Measurements from ENCODE around the gene KDM2A.

The KDM2A gene

DNA sequence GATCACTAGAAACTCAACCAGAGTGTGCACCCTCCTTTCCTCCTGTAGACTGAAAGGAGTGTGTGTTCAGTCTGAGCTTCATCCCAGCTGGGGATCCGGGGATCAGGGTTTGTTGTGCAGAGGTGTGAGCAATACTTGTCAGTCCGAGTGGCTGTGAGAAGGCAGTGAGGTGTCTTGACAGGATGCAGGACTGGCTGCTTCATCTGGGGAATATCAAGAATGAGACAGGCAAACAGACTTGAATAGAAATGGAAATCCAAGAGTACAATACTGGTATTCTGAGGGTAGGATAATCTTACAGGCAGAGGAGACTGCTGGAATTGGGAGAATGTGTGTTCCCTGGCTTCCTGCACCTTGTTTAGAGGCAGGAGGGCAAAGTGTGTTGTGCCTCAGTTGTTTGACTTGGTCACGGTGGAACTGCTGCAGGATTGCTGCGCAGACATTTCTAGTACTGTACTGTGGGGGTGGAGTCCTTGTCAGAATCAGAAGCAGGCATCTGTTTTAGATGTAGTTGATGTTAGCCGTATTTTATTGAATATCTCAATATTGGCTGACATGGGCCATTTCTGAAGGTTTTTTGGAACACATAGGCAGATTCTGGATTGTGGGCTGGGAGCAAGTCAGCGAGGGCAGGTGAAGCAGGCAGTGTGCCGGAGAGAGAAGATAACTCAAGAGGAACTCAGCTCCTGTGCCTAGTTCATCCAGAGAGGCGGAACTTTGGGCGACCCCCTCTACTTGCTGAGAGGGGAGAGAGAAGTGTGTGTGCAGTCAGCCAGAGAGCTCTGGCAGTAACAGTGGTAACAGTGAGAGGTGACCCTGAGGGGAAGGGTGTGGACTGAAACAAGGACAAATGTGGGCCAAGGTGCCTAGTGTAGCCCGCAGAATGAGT, 120.1 kb downstream of the KDM2A start:
- peaks cover 23% of the 10 kb centered on the region for H3K36me3 ChIP-seq (ENCODE audit: control insufficient read depth, insufficient read depth, low read length)
- H3K9me3 ChIP-seq (ENCODE audit: control insufficient read depth, insufficient read depth, low read depth, low read length) = no peaks in the 10 kb centered on the region
- H3K27ac ChIP-seq (ENCODE audit: low read depth, low read length) = peak overlapping the region; percentile 22; the same call in 1 of the 2 replicates
- H3K9ac ChIP-seq (ENCODE audit: low read length) = peak overlapping the region; percentile 61
- H3K4me3 ChIP-seq (ENCODE audit: low read depth, low read length) = peak overlapping the region; percentile 55
- peaks cover 20% of the 10 kb centered on the region for H3K4me1 ChIP-seq (ENCODE audit: control insufficient read depth, insufficient read depth, low read length)
- no peaks in the 10 kb centered on the region for H3K27me3 ChIP-seq (ENCODE audit: control insufficient read depth, insufficient read depth, low read length)

GRCh38 chr11:67239783-67240575, 120.9 kb downstream of the KDM2A start:
- H3K4me1 ChIP-seq (ENCODE audit: control insufficient read depth, insufficient read depth, low read length) = peaks cover 20% of the 10 kb centered on the region
- no peaks in the 10 kb centered on the region for H3K9me3 ChIP-seq (ENCODE audit: control insufficient read depth, insufficient read depth, low read depth, low read length)
- H3K4me3 ChIP-seq (ENCODE audit: low read depth, low read length) = peak overlapping the region; percentile 91
- H3K36me3 ChIP-seq (ENCODE audit: control insufficient read depth, insufficient read depth, low read length) = peaks cover 26% of the 10 kb centered on the region
- peak overlapping the region; percentile 93 for H3K27ac ChIP-seq (ENCODE audit: low read depth, low read length)
- H3K9ac ChIP-seq (ENCODE audit: low read length) = peak overlapping the region; percentile 95
- H3K27me3 ChIP-seq (ENCODE audit: control insufficient read depth, insufficient read depth, low read length) = no peaks in the 10 kb centered on the region

- H3K36me3 ChIP-seq (ENCODE audit: control insufficient read depth, insufficient read depth, low read length) = peaks cover 34% of the 10 kb centered on the region
- H3K4me1 ChIP-seq (ENCODE audit: control insufficient read depth, insufficient read depth, low read length) = peaks cover 20% of the 10 kb centered on the region
- H3K9me3 ChIP-seq (ENCODE audit: control insufficient read depth, insufficient read depth, low read depth, low read length) = no peaks in the 10 kb centered on the region
- H3K4me3 ChIP-seq (ENCODE audit: low read depth, low read length) = peak overlapping the region; percentile 91
- H3K27ac ChIP-seq (ENCODE audit: low read depth, low read length) = peak overlapping the region; percentile 93
- H3K27me3 ChIP-seq (ENCODE audit: control insufficient read depth, insufficient read depth, low read length) = no peaks in the 10 kb centered on the region
- peak overlapping the region; percentile 95 for H3K9ac ChIP-seq (ENCODE audit: low read length)
Observed at GRCh38 chr11:67240576-67241389, 121.7 kb downstream of the KDM2A start.

DNA sequence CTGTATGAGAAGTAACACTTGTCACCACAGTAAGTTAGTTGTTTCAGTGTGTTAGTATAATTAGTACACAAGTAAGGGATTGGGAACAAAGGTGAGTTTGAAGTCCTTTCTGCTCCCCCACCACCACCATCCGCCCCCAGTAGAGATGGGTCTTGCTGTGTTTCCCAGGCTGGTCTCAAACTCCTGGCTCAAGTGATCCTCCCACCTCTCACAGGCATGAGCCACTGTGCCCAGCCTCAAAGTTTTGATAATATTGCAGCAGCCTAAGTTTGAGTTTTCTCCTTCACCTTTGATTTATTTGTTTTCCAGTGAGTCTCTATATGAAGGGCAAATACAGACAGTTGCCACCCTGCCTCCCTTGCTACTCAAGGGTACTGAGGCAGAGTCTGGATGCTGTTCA, 123.5 kb downstream of the KDM2A start:
- Histone ChIP-seq H3K4me1 (ENCODE audit: control insufficient read depth, insufficient read depth, low read length) (peaks cover 20% of the 10 kb centered on the region), H3K36me3 (ENCODE audit: control insufficient read depth, insufficient read depth, low read length) (peaks cover 51% of the 10 kb centered on the region), H3K27ac (ENCODE audit: low read depth, low read length) (no peak overlapping the region), H3K27me3 (ENCODE audit: control insufficient read depth, insufficient read depth, low read length) (no peaks in the 10 kb centered on the region), H3K9ac (ENCODE audit: low read length) (no peak overlapping the region), H3K4me3 (ENCODE audit: low read depth, low read length) (peak overlapping the region; percentile 26; the same call in 1 of the 2 replicates), H3K9me3 (ENCODE audit: control insufficient read depth, insufficient read depth, low read depth, low read length) (no peaks in the 10 kb centered on the region)

DNA sequence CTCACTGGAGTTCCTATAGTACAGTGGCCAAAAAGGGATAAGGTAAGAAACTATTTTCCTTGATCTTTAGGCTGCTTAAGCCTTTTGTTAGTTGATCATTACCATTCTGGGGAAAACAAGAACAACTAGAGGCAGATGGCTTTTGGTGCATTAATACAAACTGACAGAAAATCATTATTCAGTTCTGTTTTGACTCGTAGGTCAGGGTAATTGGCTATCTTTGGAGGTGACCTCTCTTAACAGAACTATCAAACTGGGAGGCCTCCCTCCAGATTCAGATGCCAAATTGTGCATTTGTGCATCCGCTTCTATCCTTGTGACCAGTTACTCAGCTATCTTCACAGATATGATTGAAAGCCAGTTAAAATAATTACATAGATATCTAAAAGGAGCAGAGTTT, 124.0 kb downstream of the KDM2A start:
- Histone ChIP-seq H3K27ac (ENCODE audit: low read depth, low read length) (no peak overlapping the region), H3K36me3 (ENCODE audit: control insufficient read depth, insufficient read depth, low read length) (peaks cover 56% of the 10 kb centered on the region), H3K27me3 (ENCODE audit: control insufficient read depth, insufficient read depth, low read length) (no peaks in the 10 kb centered on the region), H3K9ac (ENCODE audit: low read length) (no peak overlapping the region), H3K4me1 (ENCODE audit: control insufficient read depth, insufficient read depth, low read length) (peaks cover 20% of the 10 kb centered on the region), H3K4me3 (ENCODE audit: low read depth, low read length) (no peak overlapping the region), H3K9me3 (ENCODE audit: control insufficient read depth, insufficient read depth, low read depth, low read length) (no peaks in the 10 kb centered on the region)

DNA sequence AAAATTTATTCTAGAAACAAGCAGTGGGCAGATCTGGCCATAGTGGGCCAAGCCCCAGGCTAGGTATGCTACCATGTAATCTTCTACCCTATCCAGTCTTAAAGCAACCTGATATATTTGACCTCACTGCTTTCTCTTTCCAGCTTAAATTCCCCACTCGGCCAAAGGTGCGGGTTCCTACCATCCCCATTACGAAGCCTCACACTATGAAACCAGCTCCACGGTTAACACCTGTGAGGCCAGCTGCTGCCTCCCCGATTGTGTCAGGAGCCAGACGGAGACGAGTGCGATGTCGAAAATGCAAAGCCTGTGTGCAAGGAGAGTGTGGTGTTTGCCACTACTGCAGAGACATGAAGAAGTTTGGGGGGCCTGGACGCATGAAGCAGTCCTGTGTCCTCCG, 126.0 kb downstream of the KDM2A start:
- Histone ChIP-seq H3K9ac (ENCODE audit: low read length) (no peak overlapping the region), H3K9me3 (ENCODE audit: control insufficient read depth, insufficient read depth, low read depth, low read length) (no peaks in the 10 kb centered on the region), H3K4me1 (ENCODE audit: control insufficient read depth, insufficient read depth, low read length) (peaks cover 5% of the 10 kb centered on the region; the same call in 1 of the 2 replicates), H3K27me3 (ENCODE audit: control insufficient read depth, insufficient read depth, low read length) (no peaks in the 10 kb centered on the region), H3K27ac (ENCODE audit: low read depth, low read length) (no peak overlapping the region), H3K36me3 (ENCODE audit: control insufficient read depth, insufficient read depth, low read length) (peaks cover 76% of the 10 kb centered on the region), H3K4me3 (ENCODE audit: low read depth, low read length) (no peak overlapping the region)

DNA sequence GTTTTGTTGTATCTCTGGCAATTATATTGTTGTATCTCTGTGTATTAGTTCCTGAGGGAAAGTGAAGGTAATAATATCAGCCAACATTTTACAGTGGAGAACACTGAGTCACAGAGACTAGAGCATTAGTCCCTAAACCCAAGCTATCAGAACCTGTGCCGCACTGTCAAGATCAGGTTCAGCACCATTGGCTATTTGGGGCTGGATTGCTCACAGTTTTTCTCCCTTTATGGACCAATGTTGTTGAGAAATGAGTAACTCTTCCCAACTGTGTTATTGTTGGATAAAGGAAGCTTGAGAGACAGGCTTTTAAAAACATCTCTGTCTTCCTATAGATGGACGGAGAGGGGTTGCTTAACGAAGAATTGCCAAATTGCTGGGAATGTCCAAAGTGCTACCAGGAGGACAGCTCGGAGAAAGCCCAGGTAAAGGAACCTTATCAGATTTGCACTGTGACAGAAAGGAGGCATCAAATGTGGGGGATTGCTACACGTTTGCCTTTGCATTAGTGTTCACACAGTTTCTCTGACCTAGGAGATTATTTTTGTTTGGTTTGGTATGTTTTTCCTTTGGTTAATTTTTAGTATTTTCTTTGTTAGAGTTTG, 129.0 kb downstream of the KDM2A start:
- Histone ChIP-seq H3K36me3 (ENCODE audit: control insufficient read depth, insufficient read depth, low read length) (peaks cover 98% of the 10 kb centered on the region), H3K9ac (ENCODE audit: low read length) (no peak overlapping the region), H3K27me3 (ENCODE audit: control insufficient read depth, insufficient read depth, low read length) (no peaks in the 10 kb centered on the region), H3K4me3 (ENCODE audit: low read depth, low read length) (no peak overlapping the region), H3K27ac (ENCODE audit: low read depth, low read length) (no peak overlapping the region), H3K4me1 (ENCODE audit: control insufficient read depth, insufficient read depth, low read length) (no peaks in the 10 kb centered on the region), H3K9me3 (ENCODE audit: control insufficient read depth, insufficient read depth, low read depth, low read length) (no peaks in the 10 kb centered on the region)

GRCh38 chr11:67248653-67249052, 129.6 kb downstream of the KDM2A start:
- Histone ChIP-seq H3K9ac (ENCODE audit: low read length) (no peak overlapping the region), H3K27ac (ENCODE audit: low read depth, low read length) (no peak overlapping the region), H3K27me3 (ENCODE audit: control insufficient read depth, insufficient read depth, low read length) (no peaks in the 10 kb centered on the region), H3K9me3 (ENCODE audit: control insufficient read depth, insufficient read depth, low read depth, low read length) (no peaks in the 10 kb centered on the region), H3K4me3 (ENCODE audit: low read depth, low read length) (no peak overlapping the region), H3K4me1 (ENCODE audit: control insufficient read depth, insufficient read depth, low read length) (no peaks in the 10 kb centered on the region), H3K36me3 (ENCODE audit: control insufficient read depth, insufficient read depth, low read length) (peaks cover 98% of the 10 kb centered on the region)

GRCh38 chr11:67250059-67251043, 131.3 kb downstream of the KDM2A start:
- H3K36me3 ChIP-seq (ENCODE audit: control insufficient read depth, insufficient read depth, low read length) = peaks cover 99% of the 10 kb centered on the region
- H3K4me1 ChIP-seq (ENCODE audit: control insufficient read depth, insufficient read depth, low read length) = no peaks in the 10 kb centered on the region
- H3K27me3 ChIP-seq (ENCODE audit: control insufficient read depth, insufficient read depth, low read length) = no peaks in the 10 kb centered on the region
- H3K4me3 ChIP-seq (ENCODE audit: low read depth, low read length) = no peak overlapping the region
- H3K9me3 ChIP-seq (ENCODE audit: control insufficient read depth, insufficient read depth, low read depth, low read length) = no peaks in the 10 kb centered on the region
- H3K27ac ChIP-seq (ENCODE audit: low read depth, low read length) = no peak overlapping the region
- H3K9ac ChIP-seq (ENCODE audit: low read length) = no peak overlapping the region
